HepG2 (cell line): ENCODE data around the gene PODXL2.

ENCODE experiments used
- GABPA ChIP-seq, 2 experiments: IDR thresholded peaks; 2 replicates each; pipeline ENCODE4 v1.6.1; 2011 to 2016; ENCODE audit warnings: low read depth in 2 of 2, low read length in 1 of 2, missing biosample characterization in 1 of 2, missing genetic modification characterization in 1 of 2
- PHF5A ChIP-seq: IDR thresholded peaks from one replicate; pipeline ENCODE4 v1.6.1; 2018; ENCODE audit warnings: low read depth, missing genetic modification reagents; ENCODE audit not compliant: unreplicated experiment
- STAT5B ChIP-seq: sonication (generic); formaldehyde crosslinking; IDR thresholded peaks from 2 replicates; pipeline ENCODE4 v1.4.0; 2020; ENCODE audit warnings: missing genetic modification reagents
- YY1 ChIP-seq: IDR thresholded peaks from 2 replicates; pipeline ENCODE4 v1.6.1; 2011; ENCODE audit warnings: low read length, low read depth, moderate library complexity, mild to moderate bottlenecking; ENCODE audit not compliant: insufficient read depth, insufficient replicate concordance

- no peak for TF ChIP-seq PHF5A
- no peak for TF ChIP-seq YY1
- no peak for TF ChIP-seq GABPA (IDR thresholded peaks at IDR 0.05; ENCODE audit: low read depth, low read length)
- TF ChIP-seq GABPA (CRISPR knock-in tag; IDR thresholded peaks at IDR 0.05; ENCODE audit: low read depth) = no peak
- no peak for TF ChIP-seq STAT5B (CRISPR knock-in tag)
Measured at GRCh38 chr3:127717357-127718244, 88.6 kb downstream of the PODXL2 start.
